Astrocyte of the cerebellum (primary cell): ENCODE measurements around the gene TCEANC2.

Source experiments
- DNase-seq: peaks from one replicate; pipeline ENCODE4 v3.0.0-alpha.2; 2011; ENCODE audit warnings: low read depth
- H3K4me3 ChIP-seq: 2 replicates; pipeline ENCODE4 v1.5.1; 2011; ENCODE audit warnings: mild to moderate bottlenecking, low read depth, low read length, moderate library complexity
- CTCF ChIP-seq: IDR thresholded peaks from 2 replicates; pipeline ENCODE4 v1.5.1; 2012; ENCODE audit warnings: low read length, low read depth, moderate library complexity, mild to moderate bottlenecking; ENCODE audit errors: missing control alignments
- in situ Hi-C: cut with HindIII; loops from 2 replicates; pipeline ENCODE4 v1.10.0; 2017; ENCODE audit warnings: low sequenced_read_pairs

Gene TCEANC2

GRCh38 chr1:54131419-54131818 lies 78.0 kb downstream of the TCEANC2 start:
- in situ Hi-C loops, result no loop called here
- no peak for TF ChIP-seq CTCF
- DNase-seq, result no peak
- no peak overlapping the region for H3K4me3 ChIP-seq

DNA sequence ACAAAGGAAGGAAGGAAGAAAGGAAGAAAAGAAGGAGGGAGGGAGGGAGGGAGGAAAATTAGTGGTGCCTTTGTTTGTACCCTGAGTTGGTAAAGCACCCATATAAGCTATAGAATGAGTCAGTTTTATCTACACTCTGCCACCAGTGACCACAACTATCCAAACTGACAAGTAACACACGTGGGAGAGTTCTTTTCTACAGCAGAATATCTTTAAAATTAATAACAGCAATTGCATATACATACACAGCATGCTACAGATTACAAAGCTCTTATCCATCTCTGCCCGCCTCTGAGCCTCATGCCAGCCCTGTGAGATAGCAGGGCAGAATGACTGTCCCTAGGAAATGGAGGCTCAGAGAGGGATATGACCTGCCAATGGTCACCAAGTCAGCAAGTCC lies 79.1 kb downstream of the TCEANC2 start:
- in situ Hi-C loops, result no loop called here

DNA sequence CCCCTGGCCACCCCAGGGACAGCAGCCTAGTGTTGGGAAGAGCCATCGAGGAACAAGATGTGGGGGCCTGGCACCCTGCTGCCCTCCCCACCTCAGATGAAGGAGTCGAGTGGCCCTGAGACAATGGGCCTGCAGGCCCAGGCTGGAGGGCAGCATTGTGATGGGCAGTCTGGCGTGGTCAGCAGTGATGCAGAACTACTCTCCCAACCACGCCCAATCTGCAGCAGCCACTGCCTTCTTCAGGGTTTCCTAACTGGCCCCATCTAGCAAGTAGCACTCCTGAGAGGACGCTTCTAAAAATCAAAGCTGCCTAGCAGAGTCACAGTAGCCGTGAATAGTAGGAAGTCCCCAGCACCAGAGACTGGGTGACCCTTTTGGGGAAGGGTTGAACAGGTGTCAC lies 80.9 kb downstream of the TCEANC2 start:
- in situ Hi-C loops, result no loop called here
- TF ChIP-seq CTCF, result no peak
- no peak overlapping the region for H3K4me3 ChIP-seq
- no peak for DNase-seq

More for the DNA sequence above, 79.1 kb downstream of the TCEANC2 start:
- no peak overlapping the region for H3K4me3 ChIP-seq
- no peak for TF ChIP-seq CTCF
- DNase-seq, result no peak

DNA sequence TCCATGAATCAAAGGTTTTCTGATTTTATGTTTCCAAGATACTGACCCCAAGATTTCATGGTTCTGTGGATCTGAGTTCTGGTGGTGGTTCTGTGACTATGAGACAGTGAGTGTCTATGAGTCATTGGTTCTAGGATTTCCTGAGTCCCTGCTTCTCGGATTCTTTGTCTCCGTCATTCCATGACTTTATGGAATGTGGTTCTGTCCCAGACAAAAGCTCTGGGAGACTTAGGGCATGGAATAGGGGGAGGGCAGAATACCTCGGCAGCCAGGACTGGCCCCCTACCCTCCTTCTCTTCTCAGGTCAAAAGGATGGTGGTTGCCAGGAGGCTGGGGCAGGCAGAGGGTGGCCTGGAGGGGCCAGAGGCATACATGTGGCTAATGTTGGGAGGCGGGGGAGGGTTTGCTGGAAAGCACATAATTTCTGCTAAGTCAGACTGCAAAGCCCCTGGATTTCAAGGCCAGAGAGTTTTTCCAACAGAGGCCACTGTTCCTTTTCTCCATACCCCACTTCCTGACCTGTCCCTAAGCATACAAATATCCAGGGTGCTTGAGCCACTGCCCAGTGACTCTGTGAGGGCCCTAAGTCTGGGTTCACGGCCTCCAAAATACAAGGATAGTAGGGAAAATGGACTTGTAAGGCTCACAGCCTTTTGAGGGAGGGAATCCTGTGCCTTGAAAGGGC lies 82.2 kb downstream of the TCEANC2 start:
- no peak for DNase-seq
- no peak for TF ChIP-seq CTCF
- in situ Hi-C loops, result no loop called here
- no peak overlapping the region for H3K4me3 ChIP-seq

GRCh38 chr1:54136269-54136896 lies 83.0 kb downstream of the TCEANC2 start:
- no peak overlapping the region for H3K4me3 ChIP-seq
- TF ChIP-seq CTCF, result no peak
- in situ Hi-C loops, result no loop called here
- no peak for DNase-seq

- DNase-seq, result no peak
- no peak for TF ChIP-seq CTCF
- in situ Hi-C loops, result no loop called here
- no peak overlapping the region for H3K4me3 ChIP-seq
These were observed 83.6 kb downstream of the TCEANC2 start for GRCh38 chr1:54136963-54137533.
